ENCODE measurements around the gene ARHGEF12.

DNA sequence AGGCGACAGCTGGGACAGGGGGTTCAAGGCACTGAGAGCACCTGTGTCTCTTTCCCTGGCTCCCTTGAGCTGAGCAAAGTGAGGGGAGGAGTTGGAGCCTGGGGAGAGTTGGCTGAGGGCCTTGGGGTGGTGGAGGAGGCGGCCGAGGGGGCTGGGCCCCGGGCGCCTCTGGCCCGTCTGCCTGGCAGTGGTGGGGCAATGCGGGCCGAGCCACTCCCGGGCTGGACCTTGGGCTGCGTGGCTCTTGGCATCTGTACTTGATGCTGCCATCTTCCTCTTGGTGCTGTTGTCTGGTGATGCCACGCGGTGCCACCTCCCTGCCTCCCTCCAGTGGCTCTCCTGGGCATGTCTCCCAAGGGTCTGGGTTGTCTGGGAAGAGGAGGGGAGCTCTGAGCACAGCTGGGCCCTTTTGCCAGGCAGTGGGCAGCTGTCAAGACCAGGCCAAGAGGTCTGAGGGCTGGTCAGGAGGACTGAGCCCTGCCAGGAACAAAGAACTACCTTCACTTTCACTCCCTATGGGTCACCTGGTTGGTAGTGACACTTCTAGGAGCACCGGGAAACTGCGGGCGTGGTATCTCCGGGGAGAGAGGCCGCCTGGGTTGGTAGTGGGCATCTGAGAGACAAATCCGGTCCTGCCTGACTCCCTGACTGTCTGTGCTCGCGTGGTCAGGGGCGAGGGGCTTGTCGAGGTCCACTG is 176.7 kb downstream of the ARHGEF12 start:
- TF ChIP-seq GATA2 (IDR thresholded peaks at IDR 0.05; ENCODE audit: low read depth, low read length) (no peak), GATA3 (IDR thresholded peaks at IDR 0.05; ENCODE audit: low read depth, low read length) (no peak)

Data from SH-SY5Y (cell line).